Adipocyte (in vitro differentiated cells): ENCODE measurements around the gene ODF4.
"Not testable (repeated sequence)": the region's sequence is repeated elsewhere in the genome, so short reads cannot be mapped to it uniquely, and the experiment has no call there.

Experiments
- DNase-seq: peaks from one replicate; pipeline ENCODE4 v3.0.0-alpha.2; 2015; ENCODE audit warnings: low read depth
- H3K27me3 ChIP-seq: replicated peaks from 2 replicates; pipeline ENCODE4 v1.7.0; 2013; ENCODE audit warnings: mild to moderate bottlenecking, low read length, moderate library complexity; ENCODE audit not compliant: control insufficient read depth, insufficient read depth
- H3K36me3 ChIP-seq: 2 replicates; pipeline ENCODE4 v1.7.0; 2013; ENCODE audit warnings: low read length, mild to moderate bottlenecking, moderate library complexity; ENCODE audit not compliant: control insufficient read depth, insufficient read depth, severe bottlenecking
- H3K4me1 ChIP-seq: 2 replicates; pipeline ENCODE4 v1.7.0; 2013; ENCODE audit warnings: mild to moderate bottlenecking, low read length, moderate library complexity; ENCODE audit not compliant: control insufficient read depth, insufficient read depth
- H3K4me3 ChIP-seq: 2 replicates; pipeline ENCODE4 v1.7.0; 2013; ENCODE audit warnings: mild to moderate bottlenecking, low read length, moderate library complexity
- H3K9ac ChIP-seq: 2 replicates; pipeline ENCODE4 v1.7.0; 2013; ENCODE audit warnings: mild to moderate bottlenecking, low read length, moderate library complexity
- H3K9me3 ChIP-seq: 2 replicates; pipeline ENCODE4 v1.7.0; 2013; ENCODE audit warnings: mild to moderate bottlenecking, low read length, moderate library complexity; ENCODE audit not compliant: control insufficient read depth

Gene ODF4

GRCh38 chr17:8327303-8327649, 12.4 kb upstream of the ODF4 start:
- DNase-seq, result no peak
- H3K9ac ChIP-seq, result peak overlapping the region; percentile 79
- no peaks in the 10 kb centered on the region for H3K9me3 ChIP-seq
- peaks cover 12% of the 10 kb centered on the region for H3K4me1 ChIP-seq
- H3K27me3 ChIP-seq, result peaks cover 5% of the 10 kb centered on the region
- no peaks in the 10 kb centered on the region for H3K36me3 ChIP-seq
- H3K4me3 ChIP-seq, result peak overlapping the region; percentile 82

DNA sequence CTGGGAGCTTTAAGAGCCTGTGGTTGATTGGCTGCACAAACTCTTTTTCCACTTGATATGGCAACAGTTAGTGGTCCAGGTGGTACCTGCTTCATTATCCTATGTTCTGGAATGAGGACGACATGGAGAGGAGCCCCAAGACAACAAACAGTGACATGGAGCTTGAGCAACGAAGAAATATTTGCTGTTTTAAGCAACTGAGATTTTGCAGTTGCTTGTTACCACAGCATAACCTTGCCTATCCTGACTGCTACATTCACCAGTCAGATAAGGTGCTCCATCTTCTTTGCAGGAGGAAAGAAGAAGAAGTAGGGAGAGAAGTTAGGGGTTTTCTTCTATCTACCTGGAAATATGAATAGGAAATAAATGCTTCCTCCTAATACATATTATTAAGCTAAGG, 7.5 kb upstream of the ODF4 start:
- H3K36me3 ChIP-seq, result no peaks in the 10 kb centered on the region
- H3K4me3 ChIP-seq, result no peak overlapping the region
- DNase-seq, result no peak
- peaks cover 2% of the 10 kb centered on the region for H3K4me1 ChIP-seq
- no peaks in the 10 kb centered on the region for H3K9me3 ChIP-seq
- no peaks in the 10 kb centered on the region for H3K27me3 ChIP-seq
- H3K9ac ChIP-seq, result no peak overlapping the region

- DNase-seq, result no peak
- H3K9me3 ChIP-seq, result no peaks in the 10 kb centered on the region
- no peaks in the 10 kb centered on the region for H3K4me1 ChIP-seq
- H3K36me3 ChIP-seq, result no peaks in the 10 kb centered on the region
- H3K27me3 ChIP-seq, result no peaks in the 10 kb centered on the region
- H3K9ac ChIP-seq, result no peak overlapping the region
- H3K4me3 ChIP-seq, result no peak overlapping the region
These were observed 7.0 kb upstream of the ODF4 start for GRCh38 chr17:8332688-8333087.

DNA sequence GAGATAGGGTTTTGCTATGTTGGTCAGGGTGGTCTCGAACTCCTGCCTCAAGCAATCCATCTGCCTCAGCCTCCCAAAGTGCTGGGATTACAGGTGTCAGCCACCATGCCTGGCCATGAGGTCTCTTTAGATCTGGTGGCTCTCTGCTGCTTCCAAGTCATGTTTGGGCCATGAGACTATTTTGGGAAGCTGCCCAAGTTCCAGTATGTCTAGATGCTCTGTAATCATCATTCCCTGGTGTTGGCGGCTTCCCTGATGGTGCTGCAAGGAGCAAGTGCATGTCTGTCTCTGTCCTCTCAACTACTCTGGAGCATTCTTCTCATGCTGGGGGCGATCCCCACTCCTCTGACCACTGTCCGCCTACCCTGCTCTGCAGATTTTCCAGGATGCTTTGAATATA, 6.4 kb upstream of the ODF4 start:
- H3K9ac ChIP-seq, result no peak overlapping the region
- H3K27me3 ChIP-seq, result no peaks in the 10 kb centered on the region
- H3K36me3 ChIP-seq, result no peaks in the 10 kb centered on the region
- DNase-seq, result no peak
- peaks cover 4% of the 10 kb centered on the region for H3K4me1 ChIP-seq
- H3K4me3 ChIP-seq, result no peak overlapping the region
- H3K9me3 ChIP-seq, result no peaks in the 10 kb centered on the region

DNA sequence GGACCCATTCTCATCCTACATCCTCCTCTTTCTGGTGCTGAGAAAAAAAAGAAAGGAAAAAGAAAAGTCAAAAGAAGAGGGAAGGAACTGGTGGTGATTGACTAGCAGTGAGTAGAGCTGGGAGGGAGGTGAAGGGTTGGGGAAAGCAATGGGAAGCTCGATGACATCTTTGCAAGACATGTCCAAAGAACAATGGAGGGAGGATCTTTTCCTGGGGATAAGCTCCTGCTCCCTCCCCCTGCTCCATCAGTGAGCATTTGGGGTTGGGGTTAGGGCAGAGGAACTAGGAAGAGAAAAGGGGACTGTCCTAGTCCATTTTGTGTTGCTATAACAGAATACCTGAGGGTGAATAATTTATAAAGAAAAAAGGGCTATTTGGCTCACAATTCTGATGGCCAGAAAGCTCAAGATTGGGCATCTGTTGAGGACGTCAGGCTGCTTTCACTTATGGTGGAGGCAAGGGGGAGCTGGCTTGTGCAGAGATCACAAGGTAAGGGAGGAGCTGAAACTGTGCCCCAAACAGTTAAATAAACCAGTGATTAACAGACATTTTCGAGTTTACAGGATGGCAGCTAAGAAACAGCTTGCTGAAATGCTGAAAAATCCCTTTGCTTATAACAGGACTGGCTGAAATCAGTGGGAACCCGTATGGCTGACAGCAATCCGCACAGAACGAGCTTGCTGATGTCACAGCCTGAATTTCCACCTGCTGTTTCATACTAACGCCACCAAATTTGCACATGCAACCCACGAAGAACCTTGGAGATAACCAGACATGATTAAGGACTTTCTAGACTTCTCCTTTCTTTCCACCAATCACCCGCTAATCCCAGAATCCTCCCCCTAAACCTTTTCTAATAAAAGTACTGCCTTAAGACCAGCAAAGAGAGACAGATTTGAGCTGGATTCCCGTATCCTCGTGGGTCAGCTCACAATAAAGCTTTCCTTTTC, 1.6 kb upstream of the ODF4 start:
- no peak for DNase-seq
- H3K4me3 ChIP-seq, result peak overlapping the region; percentile 58
- H3K9me3 ChIP-seq, result no peaks in the 10 kb centered on the region
- H3K27me3 ChIP-seq, result peaks cover 4% of the 10 kb centered on the region
- no peaks in the 10 kb centered on the region for H3K36me3 ChIP-seq
- peaks cover 10% of the 10 kb centered on the region for H3K4me1 ChIP-seq
- peak overlapping the region; percentile 8 for H3K9ac ChIP-seq

DNA sequence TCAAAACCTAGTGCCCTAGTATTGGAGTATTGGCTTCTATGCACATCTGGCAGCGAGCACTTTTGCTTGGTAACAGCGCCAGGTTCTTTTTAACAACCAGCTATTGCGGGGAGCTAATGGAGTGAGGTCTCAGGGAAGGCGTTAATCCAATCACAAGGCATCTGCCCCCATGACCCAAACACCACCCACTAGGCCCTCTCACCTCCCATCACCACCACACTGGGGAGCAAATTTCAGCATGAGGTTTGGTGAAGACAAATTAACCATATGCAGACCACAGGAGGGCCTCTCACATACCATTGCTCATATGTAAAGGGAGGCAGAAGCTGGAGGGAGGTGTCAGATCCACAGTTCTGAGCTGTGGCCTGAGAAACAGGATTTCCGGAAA, 893 bp upstream of the ODF4 start:
- no peak overlapping the region for H3K9ac ChIP-seq
- DNase-seq, result no peak
- H3K36me3 ChIP-seq, result no peaks in the 10 kb centered on the region
- H3K27me3 ChIP-seq, result peaks cover 4% of the 10 kb centered on the region
- H3K4me1 ChIP-seq, result peaks cover 10% of the 10 kb centered on the region
- H3K4me3 ChIP-seq, result no peak overlapping the region
- no peaks in the 10 kb centered on the region for H3K9me3 ChIP-seq

DNA sequence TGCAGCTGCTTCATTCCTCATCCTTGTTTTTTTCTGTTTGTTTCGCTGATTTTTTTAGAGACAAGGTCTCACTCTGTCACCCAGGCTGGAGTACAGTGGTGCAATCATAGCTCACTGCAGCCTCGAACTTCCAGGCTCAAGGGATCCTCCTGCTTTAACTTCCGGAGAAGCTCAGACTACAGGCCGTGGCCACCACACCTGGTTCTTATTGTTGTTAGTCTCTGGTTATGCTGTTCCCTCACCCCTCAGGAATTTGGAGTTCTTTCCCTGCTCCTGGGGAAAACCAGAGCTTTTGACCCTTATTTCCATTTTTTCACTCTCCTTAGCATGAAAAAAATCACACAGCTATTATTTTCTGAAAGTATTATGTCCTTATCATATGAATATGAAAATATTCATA, 1.8 kb downstream of the ODF4 start:
- H3K27me3 ChIP-seq, result peaks cover 15% of the 10 kb centered on the region
- H3K4me3 ChIP-seq, result no peak overlapping the region
- H3K9me3 ChIP-seq, result no peaks in the 10 kb centered on the region
- no peaks in the 10 kb centered on the region for H3K36me3 ChIP-seq
- DNase-seq, result no peak
- peaks cover 10% of the 10 kb centered on the region for H3K4me1 ChIP-seq
- no peak overlapping the region for H3K9ac ChIP-seq

DNA sequence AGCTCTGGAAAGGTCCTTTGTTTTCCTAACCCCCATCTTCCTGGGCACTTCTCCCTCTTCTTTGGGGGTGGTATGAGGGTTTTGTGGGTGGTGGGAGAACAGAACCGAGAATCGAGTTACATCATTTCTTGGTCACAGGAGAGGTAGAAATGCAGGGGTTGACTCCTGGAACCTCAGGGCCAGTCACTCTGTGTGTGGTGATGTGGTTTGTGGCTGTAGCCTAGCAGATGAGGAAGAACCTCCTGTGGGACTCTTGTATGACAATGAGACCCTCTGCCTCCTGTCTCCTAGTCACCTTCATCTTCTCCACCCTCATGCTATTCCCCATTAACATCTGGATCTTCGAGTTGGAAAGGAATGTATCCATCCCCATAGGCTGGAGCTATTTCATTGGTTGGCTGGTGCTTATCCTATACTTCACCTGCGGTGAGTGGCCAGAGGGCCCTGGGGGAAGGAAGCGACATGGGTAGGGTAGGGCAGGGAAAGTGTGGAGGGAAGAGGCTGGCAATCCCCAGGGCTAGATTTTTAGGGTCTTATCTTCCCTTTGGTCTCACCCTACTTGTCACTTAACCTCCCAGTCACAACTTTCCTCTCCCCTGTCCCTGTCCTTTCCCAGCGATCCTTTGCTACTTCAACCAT, 5.5 kb downstream of the ODF4 start:
- H3K4me3 ChIP-seq, result no peak overlapping the region
- no peak for DNase-seq

DNA sequence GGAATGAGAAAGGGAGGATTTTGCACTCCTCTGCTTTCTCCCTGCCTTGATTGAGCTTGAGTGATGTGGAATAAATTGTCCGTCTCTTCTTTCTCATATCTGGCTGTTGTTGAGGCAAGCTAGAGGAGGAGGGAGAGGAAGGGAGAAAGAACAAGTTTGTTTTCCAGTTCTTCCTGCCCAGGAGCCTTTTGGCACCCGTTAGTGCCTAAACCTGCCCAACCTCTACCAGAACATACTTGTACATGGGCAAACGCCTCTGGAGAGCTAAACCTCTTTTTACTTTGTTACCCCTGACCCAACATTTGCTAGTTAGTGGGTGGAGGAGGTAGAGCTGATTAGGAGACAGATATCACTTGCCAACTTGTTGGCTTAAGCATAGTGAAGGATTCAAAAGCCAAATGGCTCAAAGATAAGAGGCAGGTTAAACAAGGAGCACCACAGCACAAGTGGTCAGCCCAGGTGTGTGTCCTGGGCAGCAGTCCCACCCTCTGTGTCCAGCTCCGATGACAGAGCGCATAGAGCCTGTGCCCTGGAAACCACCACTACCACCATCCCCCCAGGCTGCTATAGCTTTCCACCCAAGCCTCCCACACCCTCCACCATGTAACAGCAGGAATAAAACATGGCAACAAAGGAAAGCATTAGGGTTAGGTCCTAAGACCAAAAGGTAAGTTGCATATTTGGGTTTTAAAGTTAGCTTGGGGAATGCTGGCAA, 6.5 kb downstream of the ODF4 start:
- Histone ChIP-seq H3K4me1 (no peaks in the 10 kb centered on the region), H3K4me3 (no peak overlapping the region), H3K9me3 (no peaks in the 10 kb centered on the region), H3K36me3 (no peaks in the 10 kb centered on the region), H3K9ac (no peak overlapping the region), H3K27me3 (peaks cover 19% of the 10 kb centered on the region)
- DNase-seq, result no peak

More for the DNA sequence above, 5.5 kb downstream of the ODF4 start:
- no peak overlapping the region for H3K9ac ChIP-seq
- H3K27me3 ChIP-seq, result peaks cover 19% of the 10 kb centered on the region
- no peaks in the 10 kb centered on the region for H3K9me3 ChIP-seq
- no peaks in the 10 kb centered on the region for H3K36me3 ChIP-seq
- H3K4me1 ChIP-seq, result no peaks in the 10 kb centered on the region

- not testable (repeated sequence) for H3K4me3 ChIP-seq, H3K9ac ChIP-seq, H3K36me3 ChIP-seq, H3K4me1 ChIP-seq, H3K9me3 ChIP-seq, DNase-seq
- H3K27me3 ChIP-seq, result peaks cover 19% of the 10 kb centered on the region
These were observed 7.4 kb downstream of the ODF4 start for GRCh38 chr17:8347001-8347400.

DNA sequence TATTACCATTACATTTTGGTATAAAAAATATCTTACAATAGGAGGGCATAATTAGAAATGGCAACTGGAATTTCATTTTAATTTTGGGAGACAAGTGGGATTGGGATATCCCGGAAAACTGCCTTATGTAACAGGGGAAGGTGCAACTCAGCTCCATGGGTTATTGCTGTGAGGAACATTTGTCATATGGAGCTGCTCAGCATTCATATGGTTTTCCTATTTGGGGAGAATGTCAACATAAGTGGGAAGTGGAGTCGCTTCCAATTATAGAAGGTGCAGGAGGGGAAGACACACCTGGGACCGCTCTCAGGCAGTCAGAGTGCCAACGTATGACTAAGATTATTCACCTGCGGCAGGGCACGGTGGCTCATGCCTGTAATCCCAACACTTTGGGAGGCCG, 10.7 kb downstream of the ODF4 start:
- no peak overlapping the region for H3K4me3 ChIP-seq
- no peaks in the 10 kb centered on the region for H3K4me1 ChIP-seq
- no peak for DNase-seq
- peaks cover 15% of the 10 kb centered on the region for H3K27me3 ChIP-seq
- H3K9me3 ChIP-seq, result no peaks in the 10 kb centered on the region
- H3K36me3 ChIP-seq, result no peaks in the 10 kb centered on the region
- no peak overlapping the region for H3K9ac ChIP-seq
